Brain microvascular endothelial cell (primary cell): ENCODE measurements around the gene GRPEL1.
A peak's percentile ranks its signal among the peaks of the same experiment; 100 is the strongest.

ENCODE experiments used
- DNase-seq: peaks from one replicate; pipeline ENCODE4 v3.0.0-alpha.2; 2020
- H3K27ac ChIP-seq: fragments of 250-450 bp; sonication (Bioruptor Pico); 2 replicates; pipeline ENCODE4 v1.5.1; 2020; ENCODE audit warnings: mild to moderate bottlenecking, moderate library complexity
- H3K27me3 ChIP-seq: fragments of 250-450 bp; sonication (Bioruptor Pico); replicated peaks from 2 replicates; pipeline ENCODE4 v1.5.1; 2020; ENCODE audit warnings: mild to moderate bottlenecking
- H3K36me3 ChIP-seq: fragments of 250-450 bp; sonication (Bioruptor Pico); replicated peaks from 2 replicates; pipeline ENCODE4 v1.5.1; 2020; ENCODE audit warnings: mild to moderate bottlenecking
- H3K4me3 ChIP-seq: 2 replicates; pipeline ENCODE4 v1.5.1; 2011; ENCODE audit warnings: low read depth, mild to moderate bottlenecking, control low read depth, low read length, moderate library complexity
- CTCF ChIP-seq: IDR thresholded peaks from 2 replicates; pipeline ENCODE4 v1.5.1; 2011; ENCODE audit warnings: low read depth, mild to moderate bottlenecking, moderate library complexity, low read length, control low read depth, inconsistent platforms; ENCODE audit errors: missing control alignments
- in situ Hi-C: cut with HindIII; loops from 2 replicates; pipeline ENCODE4 v1.10.0; 2017; ENCODE audit warnings: low sequenced_read_pairs, low pct_ligation_motif_present

GRPEL1 gene

GRCh38 chr4:7034262-7035081 lies 33.4 kb downstream of the GRPEL1 start:
- no peak overlapping the region for H3K4me3 ChIP-seq
- peak; percentile 58 for DNase-seq
- H3K36me3 ChIP-seq, result peaks cover 14% of the 10 kb centered on the region
- in situ Hi-C loops, result no loop called here
- H3K27me3 ChIP-seq, result no peaks in the 10 kb centered on the region
- H3K27ac ChIP-seq, result no peak overlapping the region
- TF ChIP-seq CTCF, result no peak

GRCh38 chr4:7032596-7032995 lies 35.3 kb downstream of the GRPEL1 start:
- no peak for TF ChIP-seq CTCF
- in situ Hi-C loops, result no loop called here

GRCh38 chr4:7031558-7032449 lies 36.1 kb downstream of the GRPEL1 start:
- no peak for TF ChIP-seq CTCF
- H3K36me3 ChIP-seq, result peaks cover 16% of the 10 kb centered on the region
- in situ Hi-C loops, result no loop called here

More at GRCh38 chr4:7032596-7032995, 35.3 kb downstream of the GRPEL1 start:
- no peak overlapping the region for H3K4me3 ChIP-seq
- DNase-seq, result no peak
- no peaks in the 10 kb centered on the region for H3K27me3 ChIP-seq
- peaks cover 16% of the 10 kb centered on the region for H3K36me3 ChIP-seq
- no peak overlapping the region for H3K27ac ChIP-seq

GRCh38 chr4:7030856-7031255 lies 37.0 kb downstream of the GRPEL1 start:
- Histone ChIP-seq H3K27ac (no peak overlapping the region), H3K27me3 (no peaks in the 10 kb centered on the region), H3K36me3 (peaks cover 16% of the 10 kb centered on the region), H3K4me3 (no peak overlapping the region)
- no peak for TF ChIP-seq CTCF
- DNase-seq, result no peak
- in situ Hi-C loops, result no loop called here

More at GRCh38 chr4:7031558-7032449, 36.1 kb downstream of the GRPEL1 start:
- Histone ChIP-seq H3K27ac (no peak overlapping the region), H3K27me3 (no peaks in the 10 kb centered on the region), H3K4me3 (no peak overlapping the region)
- DNase-seq, result peak; percentile 36

GRCh38 chr4:7029921-7030320 lies 37.9 kb downstream of the GRPEL1 start:
- in situ Hi-C loops, result no loop called here
- H3K4me3 ChIP-seq, result no peak overlapping the region
- TF ChIP-seq CTCF, result no peak
- DNase-seq, result no peak
- H3K36me3 ChIP-seq, result peaks cover 20% of the 10 kb centered on the region
- no peaks in the 10 kb centered on the region for H3K27me3 ChIP-seq
- H3K27ac ChIP-seq, result no peak overlapping the region
